Gastrocnemius medialis (tissue), 4 donors: ENCODE data around the gene CDH8.

Source experiments
- POLR2A ChIP-seq, 2 donors: fragments of 450-650 bp; IDR thresholded peaks; one replicate each; pipeline ENCODE4 v1.6.1; 2017; ENCODE audit warnings: antibody characterized with exemption in 2 of 2, mild to moderate bottlenecking in 2 of 2, moderate library complexity in 2 of 2
- TF ChIP-seq, protein P1 (sequence below), 5 experiments: fragments of 450-650 bp in 3 of 5; fragments of 200-600 bp in 2 of 5; sonication (generic) in 2 of 5; IDR thresholded peaks in 4 of 5; conservative IDR thresholded peaks in 1 of 5; 1 replicate in 4 of 5; 2 replicates in 1 of 5; pipeline ENCODE4 v1.5.1; 2016 to 2019; ENCODE audit warnings: antibody characterized with exemption in 5 of 5, mild to moderate bottlenecking in 3 of 5, moderate library complexity in 3 of 5

DNA sequence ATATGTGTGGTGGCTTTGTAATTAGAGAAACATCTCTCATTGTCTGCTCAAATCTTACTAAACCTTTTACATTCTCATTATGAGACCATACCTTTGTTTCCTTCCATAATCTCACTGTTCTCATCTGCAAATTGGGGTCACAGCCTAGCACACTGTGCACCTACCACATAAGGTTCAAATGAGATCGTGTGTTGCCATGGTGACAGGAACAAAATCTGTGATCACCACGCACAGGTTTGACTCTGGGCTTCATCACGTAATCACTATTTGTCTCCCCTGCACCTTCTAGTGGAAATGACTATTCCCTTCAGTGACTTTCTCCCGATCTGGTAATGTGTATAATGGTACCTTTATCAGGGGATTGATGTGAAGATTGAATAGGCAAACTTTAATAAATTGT lies 26.1 kb downstream of the CDH8 start:
- TF ChIP-seq, protein P1, sequence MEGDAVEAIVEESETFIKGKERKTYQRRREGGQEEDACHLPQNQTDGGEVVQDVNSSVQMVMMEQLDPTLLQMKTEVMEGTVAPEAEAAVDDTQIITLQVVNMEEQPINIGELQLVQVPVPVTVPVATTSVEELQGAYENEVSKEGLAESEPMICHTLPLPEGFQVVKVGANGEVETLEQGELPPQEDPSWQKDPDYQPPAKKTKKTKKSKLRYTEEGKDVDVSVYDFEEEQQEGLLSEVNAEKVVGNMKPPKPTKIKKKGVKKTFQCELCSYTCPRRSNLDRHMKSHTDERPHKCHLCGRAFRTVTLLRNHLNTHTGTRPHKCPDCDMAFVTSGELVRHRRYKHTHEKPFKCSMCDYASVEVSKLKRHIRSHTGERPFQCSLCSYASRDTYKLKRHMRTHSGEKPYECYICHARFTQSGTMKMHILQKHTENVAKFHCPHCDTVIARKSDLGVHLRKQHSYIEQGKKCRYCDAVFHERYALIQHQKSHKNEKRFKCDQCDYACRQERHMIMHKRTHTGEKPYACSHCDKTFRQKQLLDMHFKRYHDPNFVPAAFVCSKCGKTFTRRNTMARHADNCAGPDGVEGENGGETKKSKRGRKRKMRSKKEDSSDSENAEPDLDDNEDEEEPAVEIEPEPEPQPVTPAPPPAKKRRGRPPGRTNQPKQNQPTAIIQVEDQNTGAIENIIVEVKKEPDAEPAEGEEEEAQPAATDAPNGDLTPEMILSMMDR (IDR thresholded peaks at IDR 0.05 in 4 of 5, conservative IDR thresholded peaks at IDR 0.05 in 1 of 5) = no peak
- TF ChIP-seq POLR2A (IDR thresholded peaks at IDR 0.05) = no peak
